A549 (cell line): Measurements from ENCODE around the gene ANTXR1. TPM values are rescaled to one million over a fixed set of nuclear protein-coding genes. Genes with fewer than 3 reads are reported as not detected.

Source experiments
- ATAC-seq, 2 experiments: fragments of 200-7000 bp in 1 of 2; fragments of >200 bp in 1 of 2; cut with Nextera tagmentation in 1 of 2; cut with Tn5 transposase in 1 of 2; 3 replicates each; pipeline versions ENCODE4 v1.8.0 to v1.9.1; 2018 to 2020; ENCODE audit warnings: mild to moderate bottlenecking in 1 of 2, moderate library complexity in 1 of 2
- CTCF ChIA-PET: fragments of 300-600 bp; sonication (Branson Sonifier 250); formaldehyde crosslinking; extraction: SDS; loops from one replicate; lab custom pipeline; 2021; ENCODE audit warnings: antibody characterized with exemption, inconsistent platforms; lab: Yijun Ruan, JAX
- POLR2A ChIA-PET: fragments of 350-600 bp; formaldehyde crosslinking; extraction: SDS; loops from one replicate; lab custom pipeline; 2021; ENCODE audit warnings: antibody characterized with exemption, inconsistent platforms; lab: Yijun Ruan, JAX
- DNase-seq, 2 experiments: peaks; one replicate each; pipeline versions ENCODE4 v3.0.0 to v3.0.0-alpha.2; 2011 to 2016; ENCODE audit warnings: low read depth in 1 of 2, low spot score in 1 of 2
- FAIRE-seq: peaks from 2 replicates; lab custom pipeline; 2011; peaks lifted over from hg19 to GRCh38; lab: Jason Lieb, UNC
- H3K27ac ChIP-seq, 2 experiments: fragments of >200 bp; sonication (Bioruptor Twin); formaldehyde crosslinking; 3 replicates each; pipeline ENCODE4 v1.5.1; 2016 to 2017
- H3K4me1 ChIP-seq: fragments of >200 bp; sonication (Bioruptor Twin); formaldehyde crosslinking; 3 replicates; pipeline ENCODE4 v1.6.1; 2016
- H3K4me2 ChIP-seq: fragments of >200 bp; sonication (Bioruptor Twin); formaldehyde crosslinking; 3 replicates; pipeline ENCODE4 v1.6.1; 2016
- H3K4me3 ChIP-seq: fragments of >200 bp; sonication (Bioruptor Twin); formaldehyde crosslinking; 3 replicates; pipeline ENCODE4 v1.5.1; 2016
- H3K9me3 ChIP-seq: fragments of >200 bp; sonication (Bioruptor Twin); formaldehyde crosslinking; 3 replicates; pipeline ENCODE4 v1.6.1; 2016
- ATOH8 ChIP-seq: fragments of 250-450 bp; sonication (Bioruptor Pico); IDR thresholded peaks from 2 replicates; pipeline ENCODE4 v1.5.0; 2020; ENCODE audit warnings: low read depth, mild to moderate bottlenecking, moderate library complexity
- BHLHE40 ChIP-seq: IDR thresholded peaks from 2 replicates; pipeline ENCODE4 v1.6.1; 2012; ENCODE audit warnings: low read depth, low read length, inconsistent platforms
- CEBPB ChIP-seq, 2 experiments: fragments of >200 bp in 1 of 2; sonication (Bioruptor Twin) in 1 of 2; formaldehyde crosslinking in 1 of 2; IDR thresholded peaks; 2 replicates each; pipeline ENCODE4 v1.6.1; 2012 to 2016
- CHD2 ChIP-seq: fragments of 150-350 bp; IDR thresholded peaks from 2 replicates; pipeline ENCODE4 v1.6.1; 2014; ENCODE audit warnings: low read length; ENCODE audit not compliant: partially characterized antibody
- CHD4 ChIP-seq: fragments of 200-600 bp; sonication (generic); IDR thresholded peaks from 2 replicates; pipeline ENCODE4 v1.6.1; 2016; ENCODE audit warnings: antibody characterized with exemption, mild to moderate bottlenecking, borderline replicate concordance
- ELK1 ChIP-seq: fragments of 150-350 bp; IDR thresholded peaks from 2 replicates; pipeline ENCODE4 v1.6.1; 2014; ENCODE audit warnings: low read depth, mild to moderate bottlenecking, low read length
- EP300 ChIP-seq, 2 experiments: fragments of >200 bp; sonication (Bioruptor Twin); formaldehyde crosslinking; IDR thresholded peaks; 2 replicates in 1 of 2; 3 replicates in 1 of 2; pipeline ENCODE4 v1.6.1; 2016 to 2017
- FOSB ChIP-seq: fragments of 250-450 bp; sonication (Bioruptor Pico); IDR thresholded peaks from 2 replicates; pipeline ENCODE4 v1.5.0; 2020; ENCODE audit warnings: mild to moderate bottlenecking, moderate library complexity
- FOSL2 ChIP-seq, 2 experiments: fragments of 450-650 bp in 1 of 2; fragments of >200 bp in 1 of 2; sonication (Bioruptor Twin) in 1 of 2; formaldehyde crosslinking; IDR thresholded peaks; 2 replicates each; pipeline versions ENCODE4 v1.5.0 to v1.6.1; 2016 to 2020; ENCODE audit warnings: mild to moderate bottlenecking in 1 of 2, moderate library complexity in 1 of 2
- FOXS1 ChIP-seq: fragments of 250-450 bp; sonication (Bioruptor Pico); IDR thresholded peaks from 2 replicates; pipeline ENCODE4 v1.5.0; 2020; ENCODE audit warnings: mild to moderate bottlenecking, moderate library complexity
- HOXA7 ChIP-seq: fragments of 250-450 bp; sonication (Bioruptor Pico); IDR thresholded peaks from 2 replicates; pipeline ENCODE4 v1.5.0; 2020; ENCODE audit warnings: mild to moderate bottlenecking, moderate library complexity
- HOXB5 ChIP-seq: fragments of 250-450 bp; sonication (Bioruptor Pico); IDR thresholded peaks from 2 replicates; pipeline ENCODE4 v1.5.0; 2020; ENCODE audit warnings: mild to moderate bottlenecking, moderate library complexity
- JUN ChIP-seq, 2 experiments: fragments of >200 bp; sonication (Bioruptor Twin); formaldehyde crosslinking; IDR thresholded peaks; 2 replicates in 1 of 2; 3 replicates in 1 of 2; pipeline ENCODE4 v1.6.1; 2016 to 2017
- JUNB ChIP-seq: fragments of >200 bp; sonication (Bioruptor Twin); formaldehyde crosslinking; IDR thresholded peaks from 2 replicates; pipeline ENCODE4 v1.6.1; 2016
- KDM1A ChIP-seq: fragments of 200-600 bp; sonication (generic); IDR thresholded peaks from 2 replicates; pipeline ENCODE4 v1.6.1; 2016; ENCODE audit warnings: low read depth, mild to moderate bottlenecking
- MAFK ChIP-seq: fragments of 450-650 bp; IDR thresholded peaks from 2 replicates; pipeline ENCODE4 v1.6.1; 2014; ENCODE audit not compliant: partially characterized antibody
- MAX ChIP-seq: IDR thresholded peaks from 2 replicates; pipeline ENCODE4 v1.6.1; 2012
- MYC ChIP-seq: IDR thresholded peaks from 2 replicates; pipeline ENCODE4 v1.6.1; 2012; ENCODE audit warnings: mild to moderate bottlenecking, inconsistent platforms, low read length, improper control_type of control experiment, borderline replicate concordance
- NFE2L2 ChIP-seq: fragments of 150-350 bp; conservative IDR thresholded peaks from 2 replicates; pipeline ENCODE4 v1.6.1; 2014; ENCODE audit warnings: low read length
- PHF8 ChIP-seq: fragments of 200-600 bp; sonication (generic); IDR thresholded peaks from 2 replicates; pipeline ENCODE4 v1.6.1; 2016; ENCODE audit warnings: low read depth, mild to moderate bottlenecking, antibody characterized with exemption, moderate library complexity, borderline replicate concordance
- RARB ChIP-seq: fragments of 250-450 bp; sonication (Bioruptor Pico); IDR thresholded peaks from 2 replicates; pipeline ENCODE4 v1.8.0; 2021; ENCODE audit warnings: mild to moderate bottlenecking, moderate library complexity
- RFX5 ChIP-seq: fragments of 450-650 bp; IDR thresholded peaks from 2 replicates; pipeline ENCODE4 v1.7.1; 2014; ENCODE audit warnings: antibody characterized with exemption, mild to moderate bottlenecking, moderate library complexity
- SMC3 ChIP-seq: fragments of >200 bp; sonication (Bioruptor Twin); formaldehyde crosslinking; IDR thresholded peaks from 3 replicates; pipeline ENCODE4 v1.6.1; 2018; ENCODE audit warnings: inconsistent platforms
- TFCP2L1 ChIP-seq: fragments of 250-450 bp; sonication (Bioruptor Pico); IDR thresholded peaks from 2 replicates; pipeline ENCODE4 v1.5.0; 2021; ENCODE audit warnings: mild to moderate bottlenecking
- ZC3H11A ChIP-seq: fragments of 450-650 bp; IDR thresholded peaks from 2 replicates; pipeline ENCODE4 v1.6.1; 2014; ENCODE audit warnings: antibody characterized with exemption, mild to moderate bottlenecking
- ZSCAN20 ChIP-seq: fragments of 250-450 bp; sonication (Bioruptor Pico); IDR thresholded peaks from 2 replicates; pipeline ENCODE4 v1.8.0; 2022; ENCODE audit warnings: mild to moderate bottlenecking, moderate library complexity
- WGBS: methylation state at CpG from one replicate; pipeline ENCODE4 v1.1.6; 2017; ENCODE audit errors: missing lambda C conversion rate; 5-methylcytosine and 5-hydroxymethylcytosine counted together
- polyA plus RNA-seq, 4 experiments: library from polyadenylated mRNA; depleted of rRNA in 3 of 4; stranded (reverse); fragments of >200 nt; fragmentation: RNase III in 1 of 4; extraction: RNeasy Plus Mini Kit Qiagen cat#74134 plus additional on column Dnase treatment in 1 of 4; gene quantifications; 2 replicates in 3 of 4; 3 replicates in 1 of 4; pipeline ENCODE4 v1.2.3, GENCODE V29; 2011 to 2017
- TF ChIP-seq, protein P1 (sequence below): IDR thresholded peaks from 2 replicates; pipeline ENCODE4 v1.6.1; 2012; ENCODE audit warnings: low read depth, borderline replicate concordance
- TF ChIP-seq, protein P2 (sequence below): fragments of >200 bp; sonication (Bioruptor Twin); formaldehyde crosslinking; IDR thresholded peaks from 3 replicates; pipeline ENCODE4 v1.6.1; 2016

ANTXR1 gene
- polyA plus RNA-seq, 2 of the 4 experiments (the other 2 are of a cell fraction): 161 to 194 TPM

- ChIA-PET POLR2A (no interaction called here), CTCF (interaction anchor here (1.2 to 2.2 kb wide), 4 partner anchors 18 to 37 kb away, joined by 3 to 9 read pairs (median 5); partner anchors contain the start of gene ANTXR1)
- H3K4me2 ChIP-seq: peak overlapping the region; percentile 6
- no peak for FAIRE-seq
- peaks cover 58% of the 10 kb centered on the region for H3K4me1 ChIP-seq
- no peak for DNase-seq
- TF ChIP-seq, protein P1, sequence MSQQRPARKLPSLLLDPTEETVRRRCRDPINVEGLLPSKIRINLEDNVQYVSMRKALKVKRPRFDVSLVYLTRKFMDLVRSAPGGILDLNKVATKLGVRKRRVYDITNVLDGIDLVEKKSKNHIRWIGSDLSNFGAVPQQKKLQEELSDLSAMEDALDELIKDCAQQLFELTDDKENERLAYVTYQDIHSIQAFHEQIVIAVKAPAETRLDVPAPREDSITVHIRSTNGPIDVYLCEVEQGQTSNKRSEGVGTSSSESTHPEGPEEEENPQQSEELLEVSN: no peak
- TF ChIP-seq PHF8 (no peak), CHD2 (no peak), EP300 (IDR thresholded peaks at IDR 0.05) (no peak), SMC3 (no peak), MAFK (no peak), BHLHE40 (no peak), HOXA7 (CRISPR knock-in tag) (no peak), CEBPB (IDR thresholded peaks at IDR 0.05) (no peak), FOSB (CRISPR knock-in tag) (no peak), ELK1 (no peak)
- H3K9me3 ChIP-seq: no peaks in the 10 kb centered on the region
- H3K27ac ChIP-seq: peak overlapping the region; percentile 83 to 90; a peak in 5 of 6 replicates
- no peak overlapping the region for H3K4me3 ChIP-seq
- ATAC-seq: no peak
- WGBS: 56% methylated on average over 2 of the region's 2 CpGs
Observed at GRCh38 chr2:68975844-68976243, 37.1 kb upstream of the ANTXR1 start.

- POLR2A ChIA-PET: no interaction called here
- no peak for ATAC-seq
- peak; percentile 28 for FAIRE-seq
- no peak for TF ChIP-seq FOSL2 (IDR thresholded peaks at IDR 0.05)
- no peak; the same call in 1 of the 2 replicates for TF ChIP-seq FOSL2 (CRISPR knock-in tag; IDR thresholded peaks at IDR 0.05)
- TF ChIP-seq EP300 (IDR thresholded peaks at IDR 0.05): no peak
- TF ChIP-seq ELK1: no peak
- no peak for TF ChIP-seq FOXS1 (CRISPR knock-in tag)
- TF ChIP-seq, all 56 proteins: peak for 0
- Histone ChIP-seq H3K27ac (peak overlapping the region in 1 of 2 experiments; percentile 37; a peak in 1 of 6 replicates), H3K4me1 (peaks cover 48% of the 10 kb centered on the region), H3K4me3 (no peak overlapping the region), H3K4me2 (no peak overlapping the region), H3K9me3 (no peaks in the 10 kb centered on the region)
- peak in 1 of 2 experiments; percentile 53 for DNase-seq
- CTCF ChIA-PET: interaction anchor here (2.2 kb wide), 1 partner anchor 34 kb away, joined by 9 read pairs; no protein-coding TSS in a partner anchor
- 54% methylated on average over 4 of the region's 4 CpGs for WGBS
Observed at GRCh38 chr2:68977453-68977852, 35.5 kb upstream of the ANTXR1 start.

- FAIRE-seq (no peak), DNase-seq (no peak), ATAC-seq (no peak)
- Histone ChIP-seq H3K4me2 (no peak overlapping the region), H3K27ac (no peak overlapping the region; a peak in 1 of 6 replicates), H3K9me3 (no peaks in the 10 kb centered on the region), H3K4me3 (no peak overlapping the region), H3K4me1 (peaks cover 41% of the 10 kb centered on the region)
- WGBS: 75% methylated on average over 3 of the region's 3 CpGs
- POLR2A ChIA-PET: no interaction called here
- CTCF ChIA-PET: interaction anchor here (0.9 to 1.0 kb wide), 2 partner anchors 34 to 149 kb away, joined by 3 read pairs; no protein-coding TSS in a partner anchor
- TF ChIP-seq ZC3H11A (no peak), ELK1 (no peak), MYC (no peak), ATOH8 (CRISPR knock-in tag) (no peak), SMC3 (no peak), TFCP2L1 (CRISPR knock-in tag) (no peak), MAX (no peak), HOXB5 (no peak), JUN (IDR thresholded peaks at IDR 0.05) (no peak), NFE2L2 (no peak), RARB (CRISPR knock-in tag) (no peak), MAFK (no peak), KDM1A (no peak), JUNB (no peak), CHD4 (no peak), RFX5 (no peak), ZSCAN20 (CRISPR knock-in tag) (no peak)
- TF ChIP-seq, protein P2, sequence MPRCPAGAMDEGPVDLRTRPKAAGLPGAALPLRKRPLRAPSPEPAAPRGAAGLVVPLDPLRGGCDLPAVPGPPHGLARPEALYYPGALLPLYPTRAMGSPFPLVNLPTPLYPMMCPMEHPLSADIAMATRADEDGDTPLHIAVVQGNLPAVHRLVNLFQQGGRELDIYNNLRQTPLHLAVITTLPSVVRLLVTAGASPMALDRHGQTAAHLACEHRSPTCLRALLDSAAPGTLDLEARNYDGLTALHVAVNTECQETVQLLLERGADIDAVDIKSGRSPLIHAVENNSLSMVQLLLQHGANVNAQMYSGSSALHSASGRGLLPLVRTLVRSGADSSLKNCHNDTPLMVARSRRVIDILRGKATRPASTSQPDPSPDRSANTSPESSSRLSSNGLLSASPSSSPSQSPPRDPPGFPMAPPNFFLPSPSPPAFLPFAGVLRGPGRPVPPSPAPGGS: no peak
Observed at GRCh38 chr2:68978098-68978497, 34.9 kb upstream of the ANTXR1 start.
